ENCODE data around the gene MRPS24.

GRCh38 chr7:43847496-43847895, 21.8 kb downstream of the MRPS24 start:
- TF ChIP-seq, protein P1, sequence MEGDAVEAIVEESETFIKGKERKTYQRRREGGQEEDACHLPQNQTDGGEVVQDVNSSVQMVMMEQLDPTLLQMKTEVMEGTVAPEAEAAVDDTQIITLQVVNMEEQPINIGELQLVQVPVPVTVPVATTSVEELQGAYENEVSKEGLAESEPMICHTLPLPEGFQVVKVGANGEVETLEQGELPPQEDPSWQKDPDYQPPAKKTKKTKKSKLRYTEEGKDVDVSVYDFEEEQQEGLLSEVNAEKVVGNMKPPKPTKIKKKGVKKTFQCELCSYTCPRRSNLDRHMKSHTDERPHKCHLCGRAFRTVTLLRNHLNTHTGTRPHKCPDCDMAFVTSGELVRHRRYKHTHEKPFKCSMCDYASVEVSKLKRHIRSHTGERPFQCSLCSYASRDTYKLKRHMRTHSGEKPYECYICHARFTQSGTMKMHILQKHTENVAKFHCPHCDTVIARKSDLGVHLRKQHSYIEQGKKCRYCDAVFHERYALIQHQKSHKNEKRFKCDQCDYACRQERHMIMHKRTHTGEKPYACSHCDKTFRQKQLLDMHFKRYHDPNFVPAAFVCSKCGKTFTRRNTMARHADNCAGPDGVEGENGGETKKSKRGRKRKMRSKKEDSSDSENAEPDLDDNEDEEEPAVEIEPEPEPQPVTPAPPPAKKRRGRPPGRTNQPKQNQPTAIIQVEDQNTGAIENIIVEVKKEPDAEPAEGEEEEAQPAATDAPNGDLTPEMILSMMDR (IDR thresholded peaks at IDR 0.05; ENCODE audit: low read depth, low read length), result no peak
- TF ChIP-seq EZH2phosphoT487 (IDR thresholded peaks at IDR 0.05; ENCODE audit: low read depth), result no peak
